Measurements from ENCODE around the gene WNT3A. TPM values are rescaled to one million over a fixed set of nuclear protein-coding genes. Genes with fewer than 3 reads are reported as not detected.

Gene WNT3A
- total RNA-seq, 1 donor from 2014 or later: 6.0 TPM

GRCh38 chr1:228039986-228040385, 33.2 kb downstream of the WNT3A start:
- H3K4me1 ChIP-seq: peaks cover 6% of the 10 kb centered on the region
- no peaks in the 10 kb centered on the region for H3K9me3 ChIP-seq
- ATAC-seq: no peak
- H3K4me3 ChIP-seq: no peak overlapping the region
- peaks cover 41% of the 10 kb centered on the region for H3K27me3 ChIP-seq (ENCODE audit: low read depth)
- TF ChIP-seq, protein P1, sequence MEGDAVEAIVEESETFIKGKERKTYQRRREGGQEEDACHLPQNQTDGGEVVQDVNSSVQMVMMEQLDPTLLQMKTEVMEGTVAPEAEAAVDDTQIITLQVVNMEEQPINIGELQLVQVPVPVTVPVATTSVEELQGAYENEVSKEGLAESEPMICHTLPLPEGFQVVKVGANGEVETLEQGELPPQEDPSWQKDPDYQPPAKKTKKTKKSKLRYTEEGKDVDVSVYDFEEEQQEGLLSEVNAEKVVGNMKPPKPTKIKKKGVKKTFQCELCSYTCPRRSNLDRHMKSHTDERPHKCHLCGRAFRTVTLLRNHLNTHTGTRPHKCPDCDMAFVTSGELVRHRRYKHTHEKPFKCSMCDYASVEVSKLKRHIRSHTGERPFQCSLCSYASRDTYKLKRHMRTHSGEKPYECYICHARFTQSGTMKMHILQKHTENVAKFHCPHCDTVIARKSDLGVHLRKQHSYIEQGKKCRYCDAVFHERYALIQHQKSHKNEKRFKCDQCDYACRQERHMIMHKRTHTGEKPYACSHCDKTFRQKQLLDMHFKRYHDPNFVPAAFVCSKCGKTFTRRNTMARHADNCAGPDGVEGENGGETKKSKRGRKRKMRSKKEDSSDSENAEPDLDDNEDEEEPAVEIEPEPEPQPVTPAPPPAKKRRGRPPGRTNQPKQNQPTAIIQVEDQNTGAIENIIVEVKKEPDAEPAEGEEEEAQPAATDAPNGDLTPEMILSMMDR (IDR thresholded peaks at IDR 0.05): no peak
- intact Hi-C loops (cut with DNase I): no loop called here
- H3K27ac ChIP-seq: no peak overlapping the region
- no peak for DNase-seq
- no peaks in the 10 kb centered on the region for H3K36me3 ChIP-seq

DNA sequence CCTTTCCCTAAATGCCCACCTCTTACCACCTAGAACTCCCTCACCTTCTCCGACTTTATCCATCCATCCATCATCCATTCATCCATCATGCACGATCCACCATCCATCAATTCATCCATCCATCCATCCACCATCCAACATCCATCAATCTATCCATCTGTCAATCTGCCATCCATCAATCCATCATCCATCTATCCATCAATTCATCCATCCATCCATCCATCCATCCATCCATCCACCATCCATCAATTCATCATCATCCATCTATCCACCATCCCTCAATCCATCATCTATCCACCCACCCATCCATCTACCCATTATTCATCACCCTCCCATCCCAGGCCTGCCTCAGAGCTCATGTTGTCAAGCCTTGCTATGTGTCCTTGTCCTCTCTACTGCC, 34.5 kb downstream of the WNT3A start:
- Histone ChIP-seq H3K27ac (no peak overlapping the region), H3K36me3 (no peaks in the 10 kb centered on the region), H3K27me3 (ENCODE audit: low read depth) (peaks cover 33% of the 10 kb centered on the region), H3K4me3 (no peak overlapping the region), H3K9me3 (no peaks in the 10 kb centered on the region), H3K4me1 (peaks cover 14% of the 10 kb centered on the region)
- DNase-seq: no peak
- TF ChIP-seq, protein P1 (IDR thresholded peaks at IDR 0.05): no peak
- intact Hi-C loops (cut with DNase I): no loop called here
- no peak for ATAC-seq

DNA sequence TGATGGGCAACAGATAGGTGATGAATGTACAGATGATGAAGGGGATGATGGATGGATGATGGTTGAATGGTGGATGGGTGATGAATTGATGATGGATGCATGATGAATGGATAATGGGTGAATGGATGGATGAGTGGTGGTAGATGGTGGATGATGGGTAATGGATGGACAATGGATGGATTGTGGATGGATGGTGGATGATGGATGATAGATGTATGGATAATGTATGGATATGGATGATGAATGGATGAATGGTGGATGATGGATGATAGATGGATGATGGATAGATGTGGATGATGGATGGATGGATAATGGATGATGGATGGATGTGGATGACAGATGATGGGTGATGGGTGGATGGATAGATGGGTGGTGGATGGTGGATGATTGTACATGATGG, 35.7 kb downstream of the WNT3A start:
- H3K27me3 ChIP-seq (ENCODE audit: low read depth): peaks cover 21% of the 10 kb centered on the region
- no peak for ATAC-seq
- TF ChIP-seq, protein P1 (IDR thresholded peaks at IDR 0.05): no peak
- H3K27ac ChIP-seq: no peak overlapping the region
- H3K4me1 ChIP-seq: peaks cover 10% of the 10 kb centered on the region
- H3K36me3 ChIP-seq: no peaks in the 10 kb centered on the region
- DNase-seq: no peak
- no peak overlapping the region for H3K4me3 ChIP-seq
- H3K9me3 ChIP-seq: no peaks in the 10 kb centered on the region
- intact Hi-C loops (cut with DNase I): no loop called here

- H3K9me3 ChIP-seq: no peaks in the 10 kb centered on the region
- peaks cover 8% of the 10 kb centered on the region for H3K4me1 ChIP-seq
- peaks cover 13% of the 10 kb centered on the region for H3K27me3 ChIP-seq (ENCODE audit: low read depth)
- DNase-seq: no peak
- ATAC-seq: peak; percentile 22 to 70
- H3K4me3 ChIP-seq: no peak overlapping the region
- intact Hi-C loops (cut with DNase I): no loop called here
- TF ChIP-seq, protein P1 (IDR thresholded peaks at IDR 0.05): no peak
- no peak overlapping the region for H3K27ac ChIP-seq
- no peaks in the 10 kb centered on the region for H3K36me3 ChIP-seq
Observed at GRCh38 chr1:228043281-228043848, 36.6 kb downstream of the WNT3A start.

DNA sequence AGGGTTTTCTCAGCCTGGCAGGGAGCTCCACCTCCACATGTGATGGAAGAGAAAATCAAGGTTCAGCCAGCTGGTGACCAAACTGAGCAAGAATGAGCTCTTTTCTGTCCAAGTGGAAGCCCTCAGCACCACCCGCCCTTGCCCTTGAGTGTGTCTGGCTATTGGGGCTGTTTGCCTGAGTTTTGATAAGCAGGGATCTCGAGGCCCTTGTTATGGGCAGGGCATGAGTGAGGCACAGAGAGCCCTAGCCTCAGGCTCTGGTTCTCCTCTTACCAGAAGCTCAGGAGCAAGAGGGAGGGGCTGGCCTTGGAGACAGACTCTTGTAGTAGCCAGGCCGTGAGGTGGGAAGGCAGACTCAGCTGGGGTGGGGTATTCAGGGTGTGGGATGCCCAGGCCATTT, 38.2 kb downstream of the WNT3A start:
- TF ChIP-seq, protein P1 (IDR thresholded peaks at IDR 0.05): no peak
- H3K9me3 ChIP-seq: no peaks in the 10 kb centered on the region
- H3K36me3 ChIP-seq: no peaks in the 10 kb centered on the region
- intact Hi-C loops (cut with DNase I): no loop called here
- ATAC-seq (peak; percentile 85 to 95), DNase-seq (peak; percentile 73)
- peak overlapping the region; percentile 60 for H3K27ac ChIP-seq
- H3K4me3 ChIP-seq: no peak overlapping the region
- H3K27me3 ChIP-seq (ENCODE audit: low read depth): no peaks in the 10 kb centered on the region
- peaks cover 8% of the 10 kb centered on the region for H3K4me1 ChIP-seq
